ENCODE data around the gene EML2.
"Not testable (repeated sequence)": the region's sequence is repeated elsewhere in the genome, so short reads cannot be mapped to it uniquely, and the experiment has no call there.

The EML2 gene, protein sequence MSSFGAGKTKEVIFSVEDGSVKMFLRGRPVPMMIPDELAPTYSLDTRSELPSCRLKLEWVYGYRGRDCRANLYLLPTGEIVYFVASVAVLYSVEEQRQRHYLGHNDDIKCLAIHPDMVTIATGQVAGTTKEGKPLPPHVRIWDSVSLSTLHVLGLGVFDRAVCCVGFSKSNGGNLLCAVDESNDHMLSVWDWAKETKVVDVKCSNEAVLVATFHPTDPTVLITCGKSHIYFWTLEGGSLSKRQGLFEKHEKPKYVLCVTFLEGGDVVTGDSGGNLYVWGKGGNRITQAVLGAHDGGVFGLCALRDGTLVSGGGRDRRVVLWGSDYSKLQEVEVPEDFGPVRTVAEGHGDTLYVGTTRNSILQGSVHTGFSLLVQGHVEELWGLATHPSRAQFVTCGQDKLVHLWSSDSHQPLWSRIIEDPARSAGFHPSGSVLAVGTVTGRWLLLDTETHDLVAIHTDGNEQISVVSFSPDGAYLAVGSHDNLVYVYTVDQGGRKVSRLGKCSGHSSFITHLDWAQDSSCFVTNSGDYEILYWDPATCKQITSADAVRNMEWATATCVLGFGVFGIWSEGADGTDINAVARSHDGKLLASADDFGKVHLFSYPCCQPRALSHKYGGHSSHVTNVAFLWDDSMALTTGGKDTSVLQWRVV

DNA sequence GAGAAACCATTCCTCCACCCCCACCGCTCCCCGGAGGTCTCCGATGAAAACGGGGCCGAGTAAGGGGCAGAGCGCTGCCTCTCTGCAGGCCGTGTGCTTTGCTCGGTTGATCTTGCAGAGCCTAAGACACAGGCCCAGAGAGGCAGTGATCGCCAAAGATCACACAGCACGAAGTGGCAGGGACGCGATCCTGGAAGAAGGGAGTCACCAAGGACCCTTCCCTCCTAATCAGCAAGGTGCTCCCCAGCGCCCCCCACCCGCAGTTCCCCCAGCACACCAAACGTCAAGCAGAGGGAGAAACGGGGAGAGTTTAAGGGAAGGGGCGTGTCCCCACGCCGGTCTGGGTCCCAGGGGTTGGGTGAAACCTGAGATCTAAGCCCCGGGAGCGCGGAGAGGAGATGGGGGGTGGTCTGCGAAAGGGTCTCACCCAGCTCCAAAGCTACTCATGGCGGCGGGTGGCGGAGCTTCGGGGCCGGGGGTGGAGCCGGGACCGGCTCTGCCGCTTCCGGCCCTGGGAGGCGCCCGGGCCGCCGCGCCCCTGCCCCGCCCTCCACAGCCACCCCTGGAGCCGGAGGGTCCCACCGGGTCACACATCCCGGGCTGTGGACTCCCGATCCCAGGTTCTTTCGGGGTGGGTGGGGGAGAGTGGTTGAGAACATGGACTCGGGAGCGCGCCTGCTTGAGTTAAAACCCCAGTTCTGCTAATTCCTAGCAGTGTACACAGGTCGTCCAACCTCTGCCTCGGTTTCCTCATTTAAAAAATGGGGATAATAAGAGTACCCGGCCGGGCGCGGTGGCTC, at the start of gene EML2:
Gene EML2 (minus strand): TSS at position 468 of the 800 bp plus-strand sequence. CDS start 21 bp downstream, at position 447.
- DNase-seq, result no peak

DNA sequence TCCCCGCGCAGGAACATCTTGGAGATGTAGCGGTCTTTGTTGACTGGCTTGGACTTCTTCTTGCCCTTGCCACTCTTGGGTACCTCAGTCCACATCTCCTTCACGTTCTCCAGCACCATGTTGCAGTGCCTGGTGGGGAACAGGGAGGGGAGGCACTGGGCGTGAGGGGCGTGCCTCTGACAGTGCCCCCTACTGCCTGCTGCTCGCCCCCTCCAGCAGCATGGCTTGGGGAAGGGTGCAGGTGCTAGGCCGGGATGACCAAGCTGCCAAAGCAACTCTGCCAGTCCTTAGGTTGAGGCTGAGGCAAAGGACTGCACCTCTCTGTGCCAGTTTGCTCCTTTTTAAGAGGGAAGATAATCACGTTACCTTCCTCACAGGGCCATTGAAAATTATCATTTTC, 48.4 kb upstream of the EML2 start:
- DNase-seq, result no peak

DNA sequence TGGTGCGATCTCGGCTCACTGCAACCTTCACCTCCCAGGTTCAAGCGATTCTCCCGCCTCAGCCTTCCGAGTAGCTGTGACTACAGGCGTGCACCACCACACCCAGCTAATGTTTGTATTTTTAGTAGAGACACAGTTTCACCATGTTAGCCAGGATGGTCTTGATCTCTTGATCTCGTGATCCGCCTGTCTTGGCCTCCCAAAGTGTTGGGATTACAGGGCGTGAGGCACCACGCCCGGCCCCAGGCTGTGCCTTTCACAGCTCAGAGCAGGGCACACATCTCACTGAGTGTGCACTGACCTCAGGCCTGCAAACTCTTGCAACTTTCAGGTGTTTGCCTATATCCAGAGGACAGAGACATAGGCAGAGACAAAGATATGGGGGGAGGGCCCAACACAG, 45.8 kb upstream of the EML2 start:
- DNase-seq, result not testable (repeated sequence)

- DNase-seq, result no peak
Measured at GRCh38 chr19:45682908-45683307, 43.7 kb upstream of the EML2 start.

DNA sequence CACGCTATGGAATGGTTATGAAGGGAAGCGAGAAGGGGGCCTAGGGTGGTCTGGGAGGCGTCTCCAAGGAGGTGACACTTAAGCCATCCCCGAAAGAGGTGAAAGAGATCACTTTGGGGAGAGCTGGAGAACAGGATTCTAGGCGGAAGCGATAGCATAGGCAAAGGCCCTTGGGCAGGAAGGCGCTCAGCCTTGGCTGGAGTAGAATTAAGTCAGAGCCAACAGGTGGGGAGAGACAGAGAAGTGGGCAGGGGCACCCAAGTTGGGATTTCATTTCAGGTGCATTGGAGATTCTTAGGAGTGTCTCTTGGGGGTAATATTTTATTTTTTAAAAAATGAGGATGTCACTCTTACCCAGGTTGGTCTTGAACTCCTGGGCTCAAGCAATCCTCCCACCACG, 42.9 kb upstream of the EML2 start:
- DNase-seq, result no peak

DNA sequence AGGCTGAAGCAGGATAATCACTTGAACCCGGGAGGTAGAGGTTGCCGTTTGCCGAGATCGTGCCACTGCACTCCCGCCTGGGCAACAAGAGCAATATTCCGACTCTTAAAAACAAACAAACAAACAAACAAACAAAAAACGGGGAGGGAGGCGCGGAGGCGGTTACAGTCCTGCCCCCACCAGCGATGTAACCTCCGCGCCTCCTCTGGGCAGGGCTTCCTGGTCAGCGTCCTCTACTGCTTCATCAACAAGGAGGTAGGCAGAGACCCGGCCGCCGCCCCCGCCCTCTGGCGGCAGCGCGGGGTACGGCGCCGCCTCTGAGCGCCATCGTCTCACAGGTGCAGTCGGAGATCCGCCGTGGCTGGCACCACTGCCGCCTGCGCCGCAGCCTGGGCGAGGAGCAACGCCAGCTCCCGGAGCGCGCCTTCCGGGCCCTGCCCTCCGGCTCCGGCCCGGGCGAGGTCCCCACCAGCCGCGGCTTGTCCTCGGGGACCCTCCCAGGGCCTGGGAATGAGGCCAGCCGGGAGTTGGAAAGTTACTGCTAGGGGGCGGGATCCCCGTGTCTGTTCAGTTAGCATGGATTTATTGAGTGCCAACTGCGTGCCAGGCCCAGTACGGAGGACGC, 42.3 kb upstream of the EML2 start:
- peak; percentile 73 to 86 for DNase-seq

- peak in 1 of 2 donors; percentile 57 for DNase-seq
Measured at GRCh38 chr19:45677351-45678230, 38.4 kb upstream of the EML2 start.

DNA sequence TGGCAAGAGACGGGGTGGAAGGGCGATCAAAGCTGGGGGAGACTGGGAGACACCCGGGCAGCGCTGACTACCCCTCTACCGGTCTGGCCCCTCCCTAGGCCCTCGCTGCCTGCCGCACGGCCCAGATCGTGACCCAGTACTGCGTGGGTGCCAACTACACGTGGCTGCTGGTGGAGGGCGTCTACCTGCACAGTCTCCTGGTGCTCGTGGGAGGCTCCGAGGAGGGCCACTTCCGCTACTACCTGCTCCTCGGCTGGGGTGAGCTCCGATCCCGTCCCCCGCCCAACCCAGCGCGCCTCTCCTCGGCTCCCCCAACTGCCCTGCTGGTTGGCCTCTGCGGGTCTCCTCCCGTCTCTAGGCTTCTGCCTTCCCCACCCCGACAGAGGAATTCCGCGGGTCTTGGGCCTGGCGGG, 37.7 kb upstream of the EML2 start:
- no peak for DNase-seq

DNA sequence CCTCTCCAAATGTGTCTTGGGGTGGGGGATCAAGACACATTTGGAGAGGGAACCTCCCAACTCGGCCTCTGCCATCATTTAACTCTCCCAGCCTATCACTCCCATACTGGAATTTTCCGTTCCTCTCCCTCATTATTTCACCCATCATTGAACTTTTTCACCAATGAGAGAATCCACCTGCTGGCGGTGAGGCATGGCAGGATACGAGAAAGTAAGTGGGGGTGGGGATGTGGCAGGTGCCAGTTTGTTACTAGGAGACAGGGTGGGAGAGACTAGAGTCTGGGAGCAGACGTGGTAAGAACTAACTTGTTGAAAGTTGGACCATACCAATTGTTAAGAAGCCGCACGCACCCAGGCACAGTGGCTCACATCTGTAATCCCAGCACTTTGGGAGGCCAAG, 35.7 kb upstream of the EML2 start:
- no peak for DNase-seq

DNA sequence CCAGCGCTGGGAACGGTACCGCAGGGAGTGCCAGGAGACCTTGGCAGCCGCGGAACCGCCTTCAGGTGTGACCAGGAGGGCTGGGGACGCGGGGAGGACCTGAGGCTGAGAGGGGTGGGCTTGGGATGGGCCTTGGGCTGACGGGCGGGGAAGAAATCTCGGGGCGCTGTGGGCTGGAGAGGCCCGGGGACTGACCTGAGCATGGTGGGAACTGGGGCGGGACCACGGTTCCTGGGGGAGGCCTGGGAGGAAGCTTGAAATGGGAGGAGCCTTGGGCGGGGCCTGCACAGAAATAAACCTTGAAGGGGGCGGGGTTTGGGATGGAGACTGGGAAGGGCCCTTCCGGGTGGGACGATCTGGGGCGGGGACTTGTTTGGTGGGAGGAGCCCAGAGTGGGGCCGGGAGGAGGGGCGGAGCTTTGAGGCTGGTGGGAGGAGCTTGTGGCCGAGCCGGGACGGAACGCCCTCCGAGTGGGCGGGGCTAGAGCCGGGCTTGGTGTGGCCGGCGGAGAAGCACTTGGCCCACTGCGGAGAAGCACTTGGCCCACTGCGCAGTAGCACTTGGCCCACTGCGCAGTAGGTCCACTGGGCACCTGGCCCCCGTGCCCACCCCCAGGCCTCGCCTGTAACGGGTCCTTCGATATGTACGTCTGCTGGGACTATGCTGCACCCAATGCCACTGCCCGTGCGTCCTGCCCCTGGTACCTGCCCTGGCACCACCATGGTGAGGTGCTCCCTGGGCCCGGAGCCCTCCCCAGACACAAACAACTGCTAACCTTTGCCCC, 31.7 kb upstream of the EML2 start:
- peak in 1 of 2 donors; percentile 83 for DNase-seq

GRCh38 chr19:45668342-45668871, 29.2 kb upstream of the EML2 start:
- no peak for DNase-seq

GRCh38 chr19:45667620-45668341, 28.6 kb upstream of the EML2 start, which contains the start of gene GIPR:
TSS of gene GIPR (plus strand) at chr19:45668221. CDS start at chr19:45669521, 1,300 bp downstream.
- peak in 1 of 2 donors; percentile 45 for DNase-seq

DNA sequence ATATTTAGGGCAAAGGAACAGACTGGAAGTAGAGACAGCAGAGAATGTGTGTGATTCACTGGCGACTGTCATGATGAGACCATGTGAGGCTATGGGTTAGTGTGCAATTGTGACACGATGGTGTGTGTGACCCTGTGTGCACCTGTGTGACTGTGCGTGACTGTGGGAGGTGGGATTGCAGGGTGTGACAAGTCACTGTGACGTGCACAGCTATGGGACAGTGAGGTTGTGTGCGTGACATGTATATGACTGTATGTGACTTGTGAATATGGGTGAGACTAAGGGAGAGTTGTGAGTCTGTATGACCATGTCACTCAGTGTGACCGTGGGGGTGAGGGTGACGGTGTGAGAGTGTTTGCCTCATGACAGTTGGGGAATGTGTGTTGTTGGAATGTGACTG, 25.4 kb upstream of the EML2 start:
- DNase-seq, result no peak

GRCh38 chr19:45663800-45664199, 24.6 kb upstream of the EML2 start:
- DNase-seq, result no peak

DNA sequence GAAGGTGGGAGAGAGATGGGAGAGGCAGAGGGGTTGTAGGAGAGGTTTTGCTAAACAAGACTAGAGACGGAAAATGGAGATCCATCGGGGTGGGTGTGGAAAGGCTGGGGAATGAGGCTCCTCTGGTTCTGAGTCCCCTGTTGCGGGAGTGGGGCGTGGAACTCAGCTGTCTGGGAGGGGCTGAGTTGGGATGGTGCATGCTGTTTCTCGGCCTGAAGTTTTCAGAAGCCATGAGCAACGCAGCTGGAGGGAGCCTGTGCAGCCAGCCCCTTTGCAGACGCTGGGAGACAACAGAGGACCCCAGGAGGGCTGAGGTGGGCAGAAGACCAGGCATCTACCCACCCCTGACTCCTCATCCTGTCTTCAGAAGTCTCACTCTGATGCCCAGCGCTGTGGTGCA, 21.4 kb upstream of the EML2 start:
- DNase-seq, result no peak

DNA sequence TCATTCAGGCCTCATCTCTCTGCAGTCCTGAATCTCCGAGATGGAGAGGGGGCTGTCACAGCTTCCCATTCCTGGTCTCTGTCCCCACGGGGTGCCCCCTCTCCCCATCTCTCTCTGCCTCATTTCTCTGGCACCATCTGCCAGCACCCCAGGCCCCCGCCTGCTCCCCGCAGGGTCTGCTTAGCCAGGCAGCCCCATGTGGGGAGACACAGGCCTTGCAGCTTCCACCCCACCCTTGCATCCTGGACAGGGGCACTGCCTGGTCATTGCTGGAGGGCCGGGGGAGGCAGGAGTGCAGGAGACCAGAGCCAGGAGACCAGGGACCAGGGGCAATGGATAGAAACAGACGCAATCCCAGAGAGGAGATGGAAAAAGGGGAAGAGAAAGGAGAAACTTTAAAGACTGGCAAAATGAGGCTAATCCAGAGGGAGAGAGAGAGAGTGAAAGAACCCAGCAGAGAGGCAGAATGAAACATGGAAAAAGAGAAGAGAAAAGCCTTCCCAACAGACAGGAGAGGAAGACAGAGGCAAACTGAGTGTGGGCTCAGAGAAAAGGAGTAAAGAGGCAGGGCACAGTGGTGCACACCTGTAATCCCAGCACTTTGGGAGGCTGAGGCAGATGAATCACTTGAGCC, 20.0 kb upstream of the EML2 start:
- DNase-seq, result no peak

- DNase-seq, result no peak
Measured at GRCh38 chr19:45657520-45658167, 18.4 kb upstream of the EML2 start.

DNA sequence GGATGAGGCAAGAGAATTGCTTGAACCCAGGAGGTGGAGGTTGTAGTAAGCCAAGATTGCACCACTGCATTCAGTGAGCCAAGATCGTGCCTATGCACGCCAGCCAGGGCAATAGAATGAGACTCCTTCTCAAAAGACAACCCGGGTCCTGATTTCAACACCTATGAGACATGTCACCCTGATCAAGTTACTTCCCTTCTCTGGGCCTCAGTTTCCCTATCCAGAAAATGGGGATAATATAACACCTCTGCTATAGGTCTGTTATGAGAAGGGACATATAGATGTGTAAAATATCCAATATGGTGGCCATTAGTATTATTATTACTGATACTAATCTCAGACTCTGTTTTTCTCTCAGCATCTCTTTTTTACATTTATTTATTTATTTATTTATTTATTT, 15.9 kb upstream of the EML2 start:
- no peak for DNase-seq

DNA sequence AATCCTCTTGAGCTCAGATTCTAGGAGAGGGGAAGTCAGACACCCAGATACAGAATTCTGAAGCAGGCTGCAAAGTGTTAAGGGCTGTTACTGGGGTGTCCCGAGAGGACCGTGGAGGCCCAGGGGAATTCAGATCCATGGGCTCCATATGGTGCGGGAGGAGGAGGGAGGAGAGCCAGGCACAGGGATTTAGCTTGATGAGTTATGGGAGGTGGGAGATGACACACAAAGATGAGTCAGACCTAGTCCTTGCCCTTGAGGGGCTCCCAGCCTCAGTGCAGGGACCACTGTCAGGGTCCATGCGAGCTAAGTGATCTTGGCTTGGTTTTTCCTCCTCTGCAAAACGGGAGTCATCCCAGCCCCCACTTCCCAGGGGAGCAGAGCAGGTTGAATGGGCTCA, 14.4 kb upstream of the EML2 start:
- DNase-seq, result no peak

All from hippocampal formation (tissue), 2 donors.